Mammary epithelial cell (primary cell): ENCODE data around the gene PARD3B.

Experiments
- EZH2 ChIP-seq: IDR thresholded peaks from 2 replicates; pipeline ENCODE4 v1.6.1; 2012; ENCODE audit warnings: low read length, inconsistent platforms, borderline replicate concordance
- TF ChIP-seq, protein P1 (sequence below), 2 donors: IDR thresholded peaks in 1 of 2; conservative IDR thresholded peaks in 1 of 2; 2 replicates each; pipeline ENCODE4 v1.5.1; 2011 to 2012; ENCODE audit warnings: inconsistent platforms in 2 of 2, low read length in 2 of 2, mild to moderate bottlenecking in 2 of 2, control low read depth in 1 of 2, low read depth in 1 of 2; ENCODE audit not compliant: insufficient read depth in 1 of 2; ENCODE audit errors: extremely low read depth in 1 of 2

DNA sequence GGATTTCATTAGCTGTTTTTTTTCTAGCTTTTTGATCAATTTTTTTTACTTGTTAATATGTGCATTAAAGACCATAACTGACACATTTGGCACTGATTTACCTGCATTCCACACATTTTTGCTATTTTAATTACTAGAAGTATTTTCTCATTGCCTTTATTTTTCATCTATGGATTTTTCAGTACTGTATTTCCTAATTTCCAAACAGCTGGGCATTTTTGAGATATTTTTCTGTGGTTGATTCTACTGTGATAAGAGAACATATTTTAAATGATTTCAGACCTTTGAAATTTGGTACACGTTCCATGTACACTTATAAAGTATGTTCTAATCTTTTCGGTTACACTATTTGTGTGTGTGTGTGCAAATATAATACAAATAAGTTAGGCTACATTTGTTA lies 135.3 kb downstream of the PARD3B start:
- TF ChIP-seq EZH2: no peak
- TF ChIP-seq, protein P1, sequence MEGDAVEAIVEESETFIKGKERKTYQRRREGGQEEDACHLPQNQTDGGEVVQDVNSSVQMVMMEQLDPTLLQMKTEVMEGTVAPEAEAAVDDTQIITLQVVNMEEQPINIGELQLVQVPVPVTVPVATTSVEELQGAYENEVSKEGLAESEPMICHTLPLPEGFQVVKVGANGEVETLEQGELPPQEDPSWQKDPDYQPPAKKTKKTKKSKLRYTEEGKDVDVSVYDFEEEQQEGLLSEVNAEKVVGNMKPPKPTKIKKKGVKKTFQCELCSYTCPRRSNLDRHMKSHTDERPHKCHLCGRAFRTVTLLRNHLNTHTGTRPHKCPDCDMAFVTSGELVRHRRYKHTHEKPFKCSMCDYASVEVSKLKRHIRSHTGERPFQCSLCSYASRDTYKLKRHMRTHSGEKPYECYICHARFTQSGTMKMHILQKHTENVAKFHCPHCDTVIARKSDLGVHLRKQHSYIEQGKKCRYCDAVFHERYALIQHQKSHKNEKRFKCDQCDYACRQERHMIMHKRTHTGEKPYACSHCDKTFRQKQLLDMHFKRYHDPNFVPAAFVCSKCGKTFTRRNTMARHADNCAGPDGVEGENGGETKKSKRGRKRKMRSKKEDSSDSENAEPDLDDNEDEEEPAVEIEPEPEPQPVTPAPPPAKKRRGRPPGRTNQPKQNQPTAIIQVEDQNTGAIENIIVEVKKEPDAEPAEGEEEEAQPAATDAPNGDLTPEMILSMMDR (conservative IDR thresholded peaks at IDR 0.05 in 1 of 2, IDR thresholded peaks at IDR 0.05 in 1 of 2; ENCODE audit: extremely low read depth in 1 of 2, insufficient read depth in 1 of 2, low read depth in 1 of 2, low read length in 2 of 2): no peak
